ENCODE results near the gene NDUFB2. TPM values are rescaled to one million over a fixed set of nuclear protein-coding genes. Genes with fewer than 3 reads are reported as not detected.

Gene NDUFB2
- total and polyA plus RNA-seq, 2 of the 13 experiments (the other 11 are each of a cell fraction or from before 2014, with no cell fraction given), result 206 to 221 TPM

DNA sequence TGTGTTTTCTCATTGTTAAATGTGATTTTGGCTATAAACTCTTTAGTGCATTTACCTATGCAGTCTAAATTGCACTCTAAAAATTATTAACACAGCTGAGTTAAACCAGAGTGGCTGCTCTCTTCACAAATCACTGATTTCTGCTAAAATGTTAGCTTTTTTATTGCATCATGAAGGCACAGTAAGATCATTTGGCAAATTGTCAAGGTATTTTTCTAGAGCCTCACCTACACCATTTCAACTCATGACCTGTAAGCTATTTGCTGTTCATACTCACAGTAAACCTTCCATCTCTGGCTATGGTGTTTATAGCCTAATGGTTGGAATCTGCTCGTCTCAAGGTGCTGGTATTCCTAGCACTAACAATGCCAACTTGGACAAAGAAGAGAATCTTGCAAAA, 25.7 kb downstream of the NDUFB2 start:
- ChIA-PET CTCF (ENCODE audit: low intra/inter-chr PET ratio, low total read pairs) (no interaction called here), POLR2A (no interaction called here)
- H3K27ac ChIP-seq (ENCODE audit: extremely low read length, insufficient read depth, low read length), result no peak overlapping the region
- intact Hi-C loops (cut with micrococcal nuclease; ENCODE audit: unreplicated experiment), result no loop called here
- no peaks in the 10 kb centered on the region for H3K9me3 ChIP-seq (ENCODE audit: low read length)
- no peaks in the 10 kb centered on the region for H3K27me3 ChIP-seq (ENCODE audit: control insufficient read depth in 1 of 2, insufficient read depth in 2 of 2, low read length in 2 of 2)
- TF ChIP-seq, protein P1, sequence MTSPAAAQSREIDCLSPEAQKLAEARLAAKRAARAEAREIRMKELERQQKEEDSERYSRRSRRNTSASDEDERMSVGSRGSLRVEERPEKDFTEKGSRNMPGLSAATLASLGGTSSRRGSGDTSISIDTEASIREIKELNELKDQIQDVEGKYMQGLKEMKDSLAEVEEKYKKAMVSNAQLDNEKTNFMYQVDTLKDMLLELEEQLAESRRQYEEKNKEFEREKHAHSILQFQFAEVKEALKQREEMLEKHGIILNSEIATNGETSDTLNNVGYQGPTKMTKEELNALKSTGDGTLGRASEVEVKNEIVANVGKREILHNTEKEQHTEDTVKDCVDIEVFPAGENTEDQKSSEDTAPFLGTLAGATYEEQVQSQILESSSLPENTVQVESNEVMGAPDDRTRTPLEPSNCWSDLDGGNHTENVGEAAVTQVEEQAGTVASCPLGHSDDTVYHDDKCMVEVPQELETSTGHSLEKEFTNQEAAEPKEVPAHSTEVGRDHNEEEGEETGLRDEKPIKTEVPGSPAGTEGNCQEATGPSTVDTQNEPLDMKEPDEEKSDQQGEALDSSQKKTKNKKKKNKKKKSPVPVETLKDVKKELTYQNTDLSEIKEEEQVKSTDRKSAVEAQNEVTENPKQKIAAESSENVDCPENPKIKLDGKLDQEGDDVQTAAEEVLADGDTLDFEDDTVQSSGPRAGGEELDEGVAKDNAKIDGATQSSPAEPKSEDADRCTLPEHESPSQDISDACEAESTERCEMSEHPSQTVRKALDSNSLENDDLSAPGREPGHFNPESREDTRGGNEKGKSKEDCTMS (CRISPR knock-in tag; conservative IDR thresholded peaks at IDR 0.05), result no peak
- TF ChIP-seq REXO4 (CRISPR knock-in tag; IDR thresholded peaks at IDR 0.05; ENCODE audit: borderline replicate concordance), result no peak
- no peak for TF ChIP-seq ZFP36L2 (CRISPR knock-in tag; IDR thresholded peaks at IDR 0.05)
- FAIRE-seq (no peak), ATAC-seq (no peak), DNase-seq (ENCODE audit: low spot score) (no peak)
- no peak overlapping the region for H2AFZ ChIP-seq (ENCODE audit: low read length)
- in situ Hi-C loops (cut with HindIII; ENCODE audit: extremely low pct_ligation_motif_present, low pct_unique_long_range_greater_than_20kb), result no loop called here
- H4K20me1 ChIP-seq (ENCODE audit: insufficient read depth, low read length), result no peaks in the 10 kb centered on the region
- H3K79me2 ChIP-seq (ENCODE audit: insufficient read depth, low read length), result no peaks in the 10 kb centered on the region
- H3K4me1 ChIP-seq (ENCODE audit: insufficient read depth, low read length), result no peaks in the 10 kb centered on the region
- 95% methylated on average over 1 of the region's 1 CpG for WGBS (ENCODE audit: low lambda C conversion rate)
- H3K9ac ChIP-seq (ENCODE audit: insufficient read depth, low read depth, low read length), result no peak overlapping the region
- H3K36me3 ChIP-seq (replicated peaks in 1 of 2; ENCODE audit: control insufficient read depth in 1 of 2, insufficient read depth in 2 of 2, low read length in 2 of 2), result peaks cover 3 to 5% of the 10 kb centered on the region in 2 experiments; a peak in 3 of 5 replicates
- no TSS peak for BruUV-seq (replicated peaks)
- no peak overlapping the region for H3K4me2 ChIP-seq (ENCODE audit: low read depth, low read length)
- no peak overlapping the region for H3K4me3 ChIP-seq (replicated peaks in 1 of 3; ENCODE audit: insufficient read depth in 1 of 3, low read depth in 2 of 3, low read length in 3 of 3)

DNA sequence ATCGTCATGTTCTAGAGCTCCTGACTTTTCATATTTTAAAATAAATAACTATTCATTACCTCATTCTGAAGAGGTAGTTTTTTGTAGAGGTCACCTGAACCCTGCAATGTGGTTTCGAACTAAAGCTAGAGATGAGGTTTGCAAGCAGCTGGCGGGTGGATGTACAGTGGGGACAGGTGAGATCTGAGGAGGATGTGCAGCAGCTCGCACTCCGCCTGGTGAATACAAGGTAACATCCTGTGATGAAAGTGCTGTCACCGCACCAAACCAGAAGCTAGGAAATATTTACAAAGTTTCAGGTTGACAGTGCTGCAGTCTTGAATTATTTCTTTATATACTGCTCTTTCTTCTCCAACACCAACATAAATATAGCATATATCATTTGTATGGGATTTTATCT, 26.5 kb downstream of the NDUFB2 start:
- no peak for ATAC-seq
- BruUV-seq (replicated peaks), result no TSS peak
- intact Hi-C loops (cut with micrococcal nuclease; ENCODE audit: unreplicated experiment) (no loop called here), in situ Hi-C loops (cut with HindIII; ENCODE audit: extremely low pct_ligation_motif_present, low pct_unique_long_range_greater_than_20kb) (no loop called here)
- H3K36me3 ChIP-seq (replicated peaks in 1 of 2; ENCODE audit: control insufficient read depth in 1 of 2, insufficient read depth in 2 of 2, low read length in 2 of 2), result peaks cover 3 to 5% of the 10 kb centered on the region in 2 experiments; a peak in 3 of 5 replicates
- H3K4me2 ChIP-seq (ENCODE audit: low read depth, low read length), result no peak overlapping the region
- no peaks in the 10 kb centered on the region for H3K27me3 ChIP-seq (ENCODE audit: control insufficient read depth in 1 of 2, insufficient read depth in 2 of 2, low read length in 2 of 2)
- no peak overlapping the region for H3K27ac ChIP-seq (ENCODE audit: extremely low read length, insufficient read depth, low read length)
- H2AFZ ChIP-seq (ENCODE audit: low read length), result no peak overlapping the region
- ChIA-PET CTCF (ENCODE audit: low intra/inter-chr PET ratio, low total read pairs) (no interaction called here), POLR2A (no interaction called here)
- no peaks in the 10 kb centered on the region for H3K9me3 ChIP-seq (ENCODE audit: low read length)
- H3K4me3 ChIP-seq (replicated peaks in 1 of 3; ENCODE audit: insufficient read depth in 1 of 3, low read depth in 2 of 3, low read length in 3 of 3), result no peak overlapping the region
- FAIRE-seq, result no peak
- WGBS (ENCODE audit: low lambda C conversion rate), result 96% methylated on average over 6 of the region's 6 CpGs
- no peak overlapping the region for H3K9ac ChIP-seq (ENCODE audit: insufficient read depth, low read depth, low read length)
- H3K4me1 ChIP-seq (ENCODE audit: insufficient read depth, low read length), result no peaks in the 10 kb centered on the region
- no peaks in the 10 kb centered on the region for H3K79me2 ChIP-seq (ENCODE audit: insufficient read depth, low read length)
- DNase-seq (ENCODE audit: low spot score), result no peak
- no peaks in the 10 kb centered on the region for H4K20me1 ChIP-seq (ENCODE audit: insufficient read depth, low read length)
- no peak for TF ChIP-seq ZFYVE20 (CRISPR knock-in tag; IDR thresholded peaks at IDR 0.05; ENCODE audit: borderline replicate concordance, low read depth)
- TF ChIP-seq, protein P2, sequence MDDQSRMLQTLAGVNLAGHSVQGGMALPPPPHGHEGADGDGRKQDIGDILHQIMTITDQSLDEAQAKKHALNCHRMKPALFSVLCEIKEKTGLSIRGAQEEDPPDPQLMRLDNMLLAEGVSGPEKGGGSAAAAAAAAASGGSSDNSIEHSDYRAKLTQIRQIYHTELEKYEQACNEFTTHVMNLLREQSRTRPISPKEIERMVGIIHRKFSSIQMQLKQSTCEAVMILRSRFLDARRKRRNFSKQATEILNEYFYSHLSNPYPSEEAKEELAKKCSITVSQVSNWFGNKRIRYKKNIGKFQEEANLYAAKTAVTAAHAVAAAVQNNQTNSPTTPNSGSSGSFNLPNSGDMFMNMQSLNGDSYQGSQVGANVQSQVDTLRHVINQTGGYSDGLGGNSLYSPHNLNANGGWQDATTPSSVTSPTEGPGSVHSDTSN (CRISPR knock-in tag; IDR thresholded peaks at IDR 0.05; ENCODE audit: borderline replicate concordance), result no peak
- no peak for TF ChIP-seq ZFAT (CRISPR knock-in tag; conservative IDR thresholded peaks at IDR 0.05)
- TF ChIP-seq, protein P3, sequence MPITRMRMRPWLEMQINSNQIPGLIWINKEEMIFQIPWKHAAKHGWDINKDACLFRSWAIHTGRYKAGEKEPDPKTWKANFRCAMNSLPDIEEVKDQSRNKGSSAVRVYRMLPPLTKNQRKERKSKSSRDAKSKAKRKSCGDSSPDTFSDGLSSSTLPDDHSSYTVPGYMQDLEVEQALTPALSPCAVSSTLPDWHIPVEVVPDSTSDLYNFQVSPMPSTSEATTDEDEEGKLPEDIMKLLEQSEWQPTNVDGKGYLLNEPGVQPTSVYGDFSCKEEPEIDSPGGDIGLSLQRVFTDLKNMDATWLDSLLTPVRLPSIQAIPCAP (CRISPR knock-in tag; IDR thresholded peaks at IDR 0.05; ENCODE audit: low read depth), result no peak
- no peak for TF ChIP-seq ZNF17 (CRISPR knock-in tag; IDR thresholded peaks at IDR 0.05)
- TF ChIP-seq MEIS1 (CRISPR knock-in tag; IDR thresholded peaks at IDR 0.05; ENCODE audit: borderline replicate concordance), result no peak
- no peak for TF ChIP-seq SRSF9 (IDR thresholded peaks at IDR 0.05; ENCODE audit: borderline replicate concordance, insufficient read depth, low read depth, low read length, poor library complexity, severe bottlenecking)
- no peak for TF ChIP-seq GZF1 (CRISPR knock-in tag; IDR thresholded peaks at IDR 0.05)
